Measurements from ENCODE around the gene MARVELD1.

MARVELD1 gene

GRCh38 chr10:97759946-97760345 lies 46.4 kb downstream of the MARVELD1 start:
- no peak for DNase-seq

- no peak for DNase-seq
These were observed 47.1 kb downstream of the MARVELD1 start for GRCh38 chr10:97760461-97761257.

GRCh38 chr10:97761331-97761865 lies 47.9 kb downstream of the MARVELD1 start:
- no peak for DNase-seq

GRCh38 chr10:97762056-97762455 lies 48.5 kb downstream of the MARVELD1 start:
- DNase-seq, result no peak

DNA sequence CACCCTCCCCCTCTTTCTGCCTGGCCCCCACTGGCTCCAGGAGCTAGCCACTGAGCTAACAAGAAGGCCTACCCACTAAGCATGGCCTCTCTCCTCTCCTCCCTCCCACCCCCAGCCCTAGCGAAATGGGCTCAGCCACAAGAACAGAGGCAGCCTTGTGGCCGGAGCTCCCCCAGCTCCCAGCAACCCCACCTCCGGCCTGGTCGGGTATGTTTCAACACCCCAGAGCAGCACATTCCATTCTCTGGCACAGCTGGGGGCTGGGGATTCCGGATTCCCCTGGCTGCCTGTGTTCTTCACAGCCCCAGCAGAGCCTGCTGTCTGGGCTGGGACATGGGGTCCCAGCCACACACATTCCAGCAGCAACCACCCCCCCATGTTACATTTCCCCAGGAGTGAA lies 49.3 kb downstream of the MARVELD1 start:
- DNase-seq, result no peak

DNA sequence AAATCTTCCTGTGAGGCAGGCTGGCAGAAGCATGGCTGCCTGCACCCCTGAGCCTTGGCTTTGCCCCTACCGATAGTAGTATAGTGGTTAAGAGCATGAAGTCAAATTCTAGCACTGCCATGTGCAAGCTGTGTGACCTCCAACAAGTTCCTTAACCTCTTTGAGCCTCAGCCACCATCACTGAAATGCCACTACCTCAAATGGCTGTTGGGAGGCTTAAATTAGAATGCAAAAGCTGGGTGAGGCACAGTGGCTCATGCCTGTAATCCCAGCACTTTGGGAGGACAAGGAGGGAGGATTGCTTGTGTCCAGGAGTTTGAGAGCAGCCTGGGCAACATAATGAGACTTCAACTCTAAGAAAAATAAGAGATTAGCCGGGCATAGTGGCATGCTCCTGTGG lies 49.9 kb downstream of the MARVELD1 start:
- no peak for DNase-seq

DNA sequence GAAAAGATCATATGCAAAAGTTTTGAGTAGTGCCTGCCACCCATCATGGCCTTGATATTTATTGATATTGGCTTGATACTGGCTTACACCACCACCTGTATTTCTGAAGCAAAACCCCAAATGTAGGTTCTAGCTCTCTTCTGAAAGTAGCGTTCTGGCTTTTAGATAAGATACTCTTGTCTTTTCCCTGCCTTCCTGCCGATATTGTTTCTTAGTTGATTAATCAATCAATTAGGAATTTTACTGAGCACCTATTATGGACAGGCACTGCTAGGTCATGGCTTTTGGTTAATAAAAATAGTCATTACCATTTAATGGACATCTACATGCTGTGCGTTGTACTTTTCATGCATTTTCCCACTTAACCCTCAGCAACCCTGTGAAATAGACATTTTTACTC lies 50.4 kb downstream of the MARVELD1 start:
- DNase-seq, result no peak

DNA sequence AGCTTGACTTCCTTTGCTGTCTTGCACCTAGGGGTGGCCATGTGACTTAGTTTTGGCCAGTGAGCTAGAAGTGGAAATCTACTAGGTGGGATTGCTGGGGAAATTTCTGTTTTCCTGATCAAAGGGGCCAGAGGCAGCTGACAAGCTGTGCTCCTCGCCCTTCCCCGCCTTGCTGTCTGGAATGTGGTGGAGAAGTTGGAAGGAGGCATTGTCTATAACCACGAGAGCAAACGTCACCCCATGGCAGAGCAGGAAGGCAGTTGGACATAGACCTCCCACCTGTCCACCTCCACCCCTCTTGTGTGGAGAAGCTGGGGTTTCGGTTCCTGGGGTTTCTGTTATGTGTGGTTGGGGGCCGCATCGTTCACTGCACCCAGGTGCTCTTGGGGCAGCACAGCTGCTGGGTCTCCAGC lies 51.0 kb downstream of the MARVELD1 start:
- no peak for DNase-seq

- no peak for DNase-seq
These were observed 51.7 kb downstream of the MARVELD1 start for GRCh38 chr10:97765201-97765600.

- no peak for DNase-seq
These were observed 52.7 kb downstream of the MARVELD1 start for GRCh38 chr10:97766106-97766810.

- no peak for DNase-seq
These were observed 53.7 kb downstream of the MARVELD1 start for GRCh38 chr10:97766996-97767924.

All from NCI-H446 (cell line).